ENCODE measurements around the gene FLT3. TPM values are rescaled to one million over a fixed set of nuclear protein-coding genes. Genes with fewer than 3 reads are reported as not detected.

The FLT3 gene
- polyA plus RNA-seq, 3 donors: 2.1 to 5.3 (median 3.7) TPM

GRCh38 chr13:28041501-28041900 is 58.9 kb downstream of the FLT3 start:
- Mint-ChIP-seq H3K27ac (peak overlapping the region in 2 of 7 donors; percentile 54 to 63), H3K27me3 (ENCODE audit: low read depth in 3 of 3) (peaks cover 0 to 4% (median 0%) of the 10 kb centered on the region in 3 donors), H3K9me3 (no peaks in the 10 kb centered on the region), H3K4me1 (peaks cover 45% of the 10 kb centered on the region), H3K36me3 (peaks cover 0 to 16% of the 10 kb centered on the region in 2 donors), H3K4me3 (no peak overlapping the region)
- Histone ChIP-seq H3K79me2 (ENCODE audit: insufficient read depth, low read length) (no peaks in the 10 kb centered on the region), H3K27ac (ENCODE audit: low read depth in 1 of 2, low read length in 2 of 2) (peak overlapping the region in 1 of 2 donors; percentile 29), H3K4me2 (replicated peaks; ENCODE audit: extremely low read depth, low read length, poor library complexity, severe bottlenecking) (peak overlapping the region; percentile 14), H3K9me3 (replicated peaks in 1 of 2; ENCODE audit: control insufficient read depth in 1 of 2, insufficient read depth in 1 of 2, low read length in 2 of 2) (no peaks in the 10 kb centered on the region), H3K4me1 (ENCODE audit: control insufficient read depth in 1 of 2, insufficient read depth in 2 of 2, low read length in 2 of 2) (peaks cover 39 to 48% of the 10 kb centered on the region in 2 donors), H3K27me3 (ENCODE audit: control insufficient read depth in 2 of 2, insufficient read depth in 2 of 2, low read length in 2 of 2) (no peaks in the 10 kb centered on the region), H4K20me1 (ENCODE audit: insufficient read depth, low read length) (no peaks in the 10 kb centered on the region), H3K36me3 (replicated peaks in 1 of 2; ENCODE audit: control insufficient read depth in 1 of 2, insufficient read depth in 2 of 2, low read length in 2 of 2) (no peaks in the 10 kb centered on the region), H2AFZ (ENCODE audit: insufficient read depth, low read depth, low read length, poor library complexity, severe bottlenecking) (no peak overlapping the region), H3K9ac (ENCODE audit: insufficient read depth, low read length, poor library complexity, severe bottlenecking) (no peak overlapping the region), H3K4me3 (replicated peaks in 1 of 3; ENCODE audit: low read depth in 2 of 3, low read length in 3 of 3) (no peak overlapping the region)
- TF ChIP-seq CTCF (IDR thresholded peaks at IDR 0.05): no peak
- DNase-seq: peak in 1 of 3 donors; percentile 79
- intact Hi-C loops (cut with micrococcal nuclease): no loop called here
- WGBS (ENCODE audit: insufficient coverage): 100% methylated on average over 2 of the region's 8 CpGs

- Mint-ChIP-seq H3K9me3 (no peaks in the 10 kb centered on the region), H3K27ac (peak overlapping the region; percentile 1 to 79 (median 54)), H3K27me3 (ENCODE audit: low read depth in 3 of 3) (peaks cover 0 to 4% (median 0%) of the 10 kb centered on the region in 3 donors), H3K36me3 (peaks cover 0 to 15% of the 10 kb centered on the region in 2 donors), H3K4me1 (peaks cover 45% of the 10 kb centered on the region), H3K4me3 (peak overlapping the region in 1 of 2 donors; percentile 17)
- Histone ChIP-seq H3K4me1 (ENCODE audit: control insufficient read depth in 1 of 2, insufficient read depth in 2 of 2, low read length in 2 of 2) (peaks cover 39 to 48% of the 10 kb centered on the region in 2 donors), H3K79me2 (ENCODE audit: insufficient read depth, low read length) (no peaks in the 10 kb centered on the region), H2AFZ (ENCODE audit: insufficient read depth, low read depth, low read length, poor library complexity, severe bottlenecking) (no peak overlapping the region), H3K27me3 (ENCODE audit: control insufficient read depth in 2 of 2, insufficient read depth in 2 of 2, low read length in 2 of 2) (no peaks in the 10 kb centered on the region), H3K4me2 (replicated peaks; ENCODE audit: extremely low read depth, low read length, poor library complexity, severe bottlenecking) (peak overlapping the region; percentile 14), H3K27ac (ENCODE audit: low read depth in 1 of 2, low read length in 2 of 2) (peak overlapping the region; percentile 29 to 36), H3K36me3 (replicated peaks in 1 of 2; ENCODE audit: control insufficient read depth in 1 of 2, insufficient read depth in 2 of 2, low read length in 2 of 2) (no peaks in the 10 kb centered on the region), H3K9ac (ENCODE audit: insufficient read depth, low read length, poor library complexity, severe bottlenecking) (no peak overlapping the region), H4K20me1 (ENCODE audit: insufficient read depth, low read length) (no peaks in the 10 kb centered on the region), H3K9me3 (replicated peaks in 1 of 2; ENCODE audit: control insufficient read depth in 1 of 2, insufficient read depth in 1 of 2, low read length in 2 of 2) (no peaks in the 10 kb centered on the region), H3K4me3 (replicated peaks in 1 of 3; ENCODE audit: low read depth in 2 of 3, low read length in 3 of 3) (no peak overlapping the region)
- intact Hi-C loops (cut with micrococcal nuclease): no loop called here
- WGBS (ENCODE audit: insufficient coverage): 0% methylated on average over 1 of the region's 4 CpGs
- TF ChIP-seq CTCF (IDR thresholded peaks at IDR 0.05): no peak
- peak in 1 of 3 donors; percentile 41 for DNase-seq
Observed at GRCh38 chr13:28041031-28041461, 59.3 kb downstream of the FLT3 start.
